Transverse colon (tissue), 1 donor: ENCODE measurements around the gene ZNF423.

Experiments
- EP300 ChIP-seq: sonication (generic); formaldehyde crosslinking; IDR thresholded peaks from one replicate; pipeline ENCODE4 v1.6.1; 2017; ENCODE audit warnings: antibody characterized with exemption, low read depth
- POLR2A ChIP-seq: fragments of 450-650 bp; IDR thresholded peaks from one replicate; pipeline ENCODE4 v1.6.1; 2016; ENCODE audit warnings: antibody characterized with exemption, mild to moderate bottlenecking, moderate library complexity

DNA sequence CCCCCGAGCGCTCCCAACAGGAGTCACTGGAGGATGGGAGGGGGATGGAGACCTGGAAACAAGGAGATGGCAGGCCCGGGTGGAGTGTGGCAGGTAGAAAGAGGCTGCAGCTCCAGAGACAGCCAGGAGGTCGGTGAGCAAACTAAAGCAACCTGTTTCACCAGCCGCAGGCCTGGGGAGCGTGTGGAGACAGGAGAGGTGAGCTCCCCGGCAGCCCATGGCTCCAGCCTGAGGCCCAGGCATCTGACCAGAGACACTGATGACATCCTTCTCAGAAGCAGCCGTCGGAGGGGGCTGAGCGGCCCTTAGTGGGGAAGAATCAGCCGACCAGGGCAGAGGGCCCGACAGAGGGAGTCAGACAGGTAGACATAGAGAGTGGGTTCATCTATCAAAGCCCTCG is 165.1 kb downstream of the ZNF423 start:
- TF ChIP-seq POLR2A (no peak), EP300 (no peak)
